HEK293 (cell line): Measurements from ENCODE around the gene CAD.

Experiments used
- GLI4 ChIP-seq: fragments of 450-650 bp; formaldehyde crosslinking; IDR thresholded peaks from 2 replicates; pipeline ENCODE4 v1.5.1; 2016; ENCODE audit warnings: missing biosample characterization, missing genetic modification characterization
- HIC1 ChIP-seq: fragments of 450-650 bp; formaldehyde crosslinking; IDR thresholded peaks from 2 replicates; pipeline ENCODE4 v1.5.1; 2016; ENCODE audit warnings: missing biosample characterization, missing genetic modification characterization
- KLF1 ChIP-seq: fragments of 450-650 bp; formaldehyde crosslinking; IDR thresholded peaks from 2 replicates; pipeline ENCODE4 v1.5.1; 2016; ENCODE audit warnings: missing biosample characterization, missing genetic modification characterization
- MYNN ChIP-seq: fragments of 450-650 bp; formaldehyde crosslinking; IDR thresholded peaks from 2 replicates; pipeline ENCODE4 v1.5.1; 2016; ENCODE audit warnings: missing biosample characterization, missing genetic modification characterization, borderline replicate concordance
- RBAK ChIP-seq: fragments of 450-650 bp; formaldehyde crosslinking; IDR thresholded peaks from 2 replicates; pipeline ENCODE4 v1.5.1; 2016; ENCODE audit warnings: missing biosample characterization, missing genetic modification characterization
- SP2 ChIP-seq: fragments of 450-650 bp; formaldehyde crosslinking; IDR thresholded peaks from 2 replicates; pipeline ENCODE4 v1.5.1; 2016; ENCODE audit warnings: missing biosample characterization, missing genetic modification characterization
- TCF7L2 ChIP-seq: IDR thresholded peaks from 2 replicates; pipeline ENCODE4 v1.6.1; 2011; ENCODE audit warnings: low read depth, mild to moderate bottlenecking, inconsistent platforms, low read length, moderate library complexity, borderline replicate concordance
- YY1 ChIP-seq: fragments of 450-650 bp; formaldehyde crosslinking; IDR thresholded peaks from 2 replicates; pipeline ENCODE4 v1.5.1; 2018; ENCODE audit warnings: missing biosample characterization, missing genetic modification characterization
- ZNF280D ChIP-seq: fragments of 450-650 bp; formaldehyde crosslinking; IDR thresholded peaks from 2 replicates; pipeline ENCODE4 v1.5.1; 2016; ENCODE audit warnings: missing biosample characterization, missing genetic modification characterization
- ZNF416 ChIP-seq: fragments of 450-650 bp; formaldehyde crosslinking; IDR thresholded peaks from 2 replicates; pipeline ENCODE4 v1.5.1; 2016; ENCODE audit warnings: missing biosample characterization, missing genetic modification characterization
- ZNF639 ChIP-seq: fragments of 450-650 bp; formaldehyde crosslinking; IDR thresholded peaks from 2 replicates; pipeline ENCODE4 v1.5.1; 2016; ENCODE audit warnings: missing biosample characterization, missing genetic modification characterization
- ZNF658 ChIP-seq: fragments of 450-650 bp; formaldehyde crosslinking; IDR thresholded peaks from 2 replicates; pipeline ENCODE4; 2016; ENCODE audit warnings: missing biosample characterization, missing genetic modification characterization
- ZSCAN23 ChIP-seq: fragments of 450-650 bp; formaldehyde crosslinking; IDR thresholded peaks from 2 replicates; pipeline ENCODE4 v1.5.1; 2016; ENCODE audit warnings: missing biosample characterization, missing genetic modification characterization
- TF ChIP-seq, protein P1 (sequence below): fragments of 450-650 bp; formaldehyde crosslinking; IDR thresholded peaks from 2 replicates; pipeline ENCODE4 v1.5.1; 2016; ENCODE audit warnings: missing biosample characterization, missing genetic modification characterization

- TF ChIP-seq YY1: no peak
- TF ChIP-seq ZNF416 (tag by site-specific recombination): no peak
- TF ChIP-seq RBAK (tag by site-specific recombination): no peak
- TF ChIP-seq, protein P1, sequence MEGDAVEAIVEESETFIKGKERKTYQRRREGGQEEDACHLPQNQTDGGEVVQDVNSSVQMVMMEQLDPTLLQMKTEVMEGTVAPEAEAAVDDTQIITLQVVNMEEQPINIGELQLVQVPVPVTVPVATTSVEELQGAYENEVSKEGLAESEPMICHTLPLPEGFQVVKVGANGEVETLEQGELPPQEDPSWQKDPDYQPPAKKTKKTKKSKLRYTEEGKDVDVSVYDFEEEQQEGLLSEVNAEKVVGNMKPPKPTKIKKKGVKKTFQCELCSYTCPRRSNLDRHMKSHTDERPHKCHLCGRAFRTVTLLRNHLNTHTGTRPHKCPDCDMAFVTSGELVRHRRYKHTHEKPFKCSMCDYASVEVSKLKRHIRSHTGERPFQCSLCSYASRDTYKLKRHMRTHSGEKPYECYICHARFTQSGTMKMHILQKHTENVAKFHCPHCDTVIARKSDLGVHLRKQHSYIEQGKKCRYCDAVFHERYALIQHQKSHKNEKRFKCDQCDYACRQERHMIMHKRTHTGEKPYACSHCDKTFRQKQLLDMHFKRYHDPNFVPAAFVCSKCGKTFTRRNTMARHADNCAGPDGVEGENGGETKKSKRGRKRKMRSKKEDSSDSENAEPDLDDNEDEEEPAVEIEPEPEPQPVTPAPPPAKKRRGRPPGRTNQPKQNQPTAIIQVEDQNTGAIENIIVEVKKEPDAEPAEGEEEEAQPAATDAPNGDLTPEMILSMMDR (tag by site-specific recombination): no peak
- no peak for TF ChIP-seq SP2 (tag by site-specific recombination)
- no peak for TF ChIP-seq ZNF280D
- no peak for TF ChIP-seq ZSCAN23
- TF ChIP-seq HIC1 (tag by site-specific recombination): no peak
- TF ChIP-seq ZNF639: no peak
- no peak for TF ChIP-seq TCF7L2
- no peak for TF ChIP-seq MYNN
- no peak for TF ChIP-seq ZNF658 (tag by site-specific recombination)
- no peak for TF ChIP-seq GLI4 (tag by site-specific recombination)
- no peak for TF ChIP-seq KLF1 (tag by site-specific recombination)
Observed at GRCh38 chr2:27198627-27199026, 18.5 kb upstream of the CAD start.
